ENCODE measurements around the gene SPATA31C1.

DNA sequence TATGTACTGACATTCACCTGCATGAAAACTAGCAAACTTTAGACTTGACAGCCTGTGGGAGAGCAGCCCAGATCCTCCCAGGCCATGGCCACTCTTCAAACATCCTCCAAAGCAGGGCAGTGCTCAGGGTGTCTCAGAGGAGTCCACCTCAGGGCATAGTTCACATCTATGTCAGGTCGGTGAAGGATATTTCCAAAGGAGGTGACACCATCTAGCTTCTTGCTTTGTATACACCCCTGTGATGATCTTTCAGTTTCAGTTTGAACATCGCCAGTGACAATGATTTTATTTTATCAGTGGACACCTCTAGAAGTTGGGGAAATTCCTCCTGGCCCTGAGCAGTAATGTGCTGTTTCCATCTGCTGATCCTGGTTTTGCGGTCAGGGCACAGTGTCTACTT, 36.5 kb downstream of the SPATA31C1 start:
- TF ChIP-seq, protein P1, sequence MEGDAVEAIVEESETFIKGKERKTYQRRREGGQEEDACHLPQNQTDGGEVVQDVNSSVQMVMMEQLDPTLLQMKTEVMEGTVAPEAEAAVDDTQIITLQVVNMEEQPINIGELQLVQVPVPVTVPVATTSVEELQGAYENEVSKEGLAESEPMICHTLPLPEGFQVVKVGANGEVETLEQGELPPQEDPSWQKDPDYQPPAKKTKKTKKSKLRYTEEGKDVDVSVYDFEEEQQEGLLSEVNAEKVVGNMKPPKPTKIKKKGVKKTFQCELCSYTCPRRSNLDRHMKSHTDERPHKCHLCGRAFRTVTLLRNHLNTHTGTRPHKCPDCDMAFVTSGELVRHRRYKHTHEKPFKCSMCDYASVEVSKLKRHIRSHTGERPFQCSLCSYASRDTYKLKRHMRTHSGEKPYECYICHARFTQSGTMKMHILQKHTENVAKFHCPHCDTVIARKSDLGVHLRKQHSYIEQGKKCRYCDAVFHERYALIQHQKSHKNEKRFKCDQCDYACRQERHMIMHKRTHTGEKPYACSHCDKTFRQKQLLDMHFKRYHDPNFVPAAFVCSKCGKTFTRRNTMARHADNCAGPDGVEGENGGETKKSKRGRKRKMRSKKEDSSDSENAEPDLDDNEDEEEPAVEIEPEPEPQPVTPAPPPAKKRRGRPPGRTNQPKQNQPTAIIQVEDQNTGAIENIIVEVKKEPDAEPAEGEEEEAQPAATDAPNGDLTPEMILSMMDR (IDR thresholded peaks at IDR 0.05; ENCODE audit: extremely low read depth in 1 of 2, insufficient read depth in 1 of 2, low read depth in 1 of 2, low read length in 2 of 2) = no peak
- TF ChIP-seq POLR2A (IDR thresholded peaks at IDR 0.05; ENCODE audit: low read depth, low read length) (no peak), MYC (IDR thresholded peaks at IDR 0.05; ENCODE audit: low read depth, low read length) (no peak), FOS (IDR thresholded peaks at IDR 0.05; ENCODE audit: borderline replicate concordance, insufficient read depth, low read length) (no peak)
- TF ChIP-seq, protein P2, sequence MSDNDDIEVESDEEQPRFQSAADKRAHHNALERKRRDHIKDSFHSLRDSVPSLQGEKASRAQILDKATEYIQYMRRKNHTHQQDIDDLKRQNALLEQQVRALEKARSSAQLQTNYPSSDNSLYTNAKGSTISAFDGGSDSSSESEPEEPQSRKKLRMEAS (IDR thresholded peaks at IDR 0.05; ENCODE audit: insufficient read depth, insufficient read length) = no peak
